GM21717 (cell line): Measurements from ENCODE around the gene HDAC4.

ENCODE experiments used
- ATAC-seq: cut with Tn5 transposase; IDR thresholded peaks from one replicate; pipeline ENCODE4 v1.9.1; 2021; ENCODE audit warnings: mild to moderate bottlenecking, moderate library complexity; ENCODE audit not compliant: unreplicated experiment

The HDAC4 gene

GRCh38 chr2:239429473-239430350, 28.9 kb upstream of the HDAC4 start:
- no peak for ATAC-seq

DNA sequence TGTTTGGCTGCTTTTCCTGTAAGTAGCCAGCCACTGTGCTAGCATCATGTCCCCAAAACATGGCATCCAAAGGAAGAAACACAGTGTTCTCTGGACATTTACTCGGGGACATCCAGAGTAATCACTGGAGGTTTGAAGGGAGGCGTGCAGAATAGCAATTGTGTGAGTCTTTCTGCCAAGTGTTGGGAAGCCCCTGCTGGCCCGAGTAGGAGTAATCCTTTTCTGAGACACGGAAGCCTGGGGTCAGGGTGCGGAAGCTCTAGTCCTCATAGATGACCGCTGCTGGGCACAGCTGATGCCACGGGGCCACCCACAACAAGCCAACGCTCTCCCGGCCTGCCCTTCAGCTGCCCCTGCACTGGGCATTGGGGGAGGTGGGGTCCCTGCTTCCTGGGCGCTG, 24.8 kb upstream of the HDAC4 start:
- ATAC-seq = no peak

DNA sequence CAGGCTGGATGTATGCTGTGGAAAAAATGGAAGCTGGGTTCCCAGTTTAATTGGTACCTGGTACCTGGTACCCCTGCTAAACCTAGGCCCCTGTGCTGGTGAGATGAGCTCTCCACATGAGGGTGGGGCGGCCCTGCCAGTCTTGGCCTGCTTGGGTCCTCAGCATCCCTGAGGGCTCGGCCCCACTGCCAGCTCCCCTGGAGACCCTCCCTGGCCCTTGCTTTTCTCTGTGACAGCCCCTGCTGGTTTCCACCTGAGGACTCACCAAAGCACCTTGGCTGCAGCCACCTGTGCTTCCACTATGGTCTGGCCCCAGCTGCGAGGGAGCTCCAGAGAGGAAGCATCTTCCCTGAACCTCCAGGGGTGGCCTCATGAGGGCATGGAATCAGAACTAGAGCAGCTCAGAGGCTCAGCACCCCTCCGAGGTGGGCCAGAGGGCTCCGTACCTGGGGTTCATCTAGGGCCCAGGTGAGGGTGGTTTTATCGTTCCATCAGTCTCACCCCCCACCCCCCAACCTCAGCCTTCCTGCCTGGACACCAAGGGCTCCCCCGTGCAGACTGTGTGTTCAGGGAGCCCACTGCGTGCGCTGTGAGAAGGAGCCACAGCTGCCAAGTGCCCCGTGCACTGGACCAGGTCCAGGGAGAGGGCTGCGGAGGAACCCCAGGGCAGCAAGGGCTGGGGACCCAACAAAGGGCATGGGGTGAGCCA, 23.7 kb upstream of the HDAC4 start:
- no peak for ATAC-seq

GRCh38 chr2:239423551-239423950, 22.7 kb upstream of the HDAC4 start:
- ATAC-seq = no peak

DNA sequence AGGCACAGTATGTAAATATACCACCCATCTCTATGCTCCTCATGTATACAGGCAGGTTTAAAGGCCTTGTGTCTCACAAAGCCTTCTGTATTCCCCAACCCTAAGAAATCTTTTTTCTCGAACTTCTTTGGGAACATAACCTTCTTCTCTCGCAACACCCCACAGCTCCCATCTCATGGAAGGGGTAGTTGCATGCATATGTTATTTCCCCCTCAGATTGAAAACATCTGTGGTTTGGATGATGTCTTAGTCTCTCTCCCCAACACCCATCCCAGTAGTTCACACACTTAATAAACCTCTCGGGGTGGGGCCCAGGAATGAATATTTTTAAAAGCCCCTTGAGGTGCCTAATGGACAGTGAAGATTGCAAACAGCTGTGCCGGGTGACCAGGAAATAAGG, 21.0 kb upstream of the HDAC4 start:
- ATAC-seq = no peak

GRCh38 chr2:239420082-239420481, 19.3 kb upstream of the HDAC4 start:
- no peak for ATAC-seq

GRCh38 chr2:239418918-239419317, 18.1 kb upstream of the HDAC4 start:
- no peak for ATAC-seq

DNA sequence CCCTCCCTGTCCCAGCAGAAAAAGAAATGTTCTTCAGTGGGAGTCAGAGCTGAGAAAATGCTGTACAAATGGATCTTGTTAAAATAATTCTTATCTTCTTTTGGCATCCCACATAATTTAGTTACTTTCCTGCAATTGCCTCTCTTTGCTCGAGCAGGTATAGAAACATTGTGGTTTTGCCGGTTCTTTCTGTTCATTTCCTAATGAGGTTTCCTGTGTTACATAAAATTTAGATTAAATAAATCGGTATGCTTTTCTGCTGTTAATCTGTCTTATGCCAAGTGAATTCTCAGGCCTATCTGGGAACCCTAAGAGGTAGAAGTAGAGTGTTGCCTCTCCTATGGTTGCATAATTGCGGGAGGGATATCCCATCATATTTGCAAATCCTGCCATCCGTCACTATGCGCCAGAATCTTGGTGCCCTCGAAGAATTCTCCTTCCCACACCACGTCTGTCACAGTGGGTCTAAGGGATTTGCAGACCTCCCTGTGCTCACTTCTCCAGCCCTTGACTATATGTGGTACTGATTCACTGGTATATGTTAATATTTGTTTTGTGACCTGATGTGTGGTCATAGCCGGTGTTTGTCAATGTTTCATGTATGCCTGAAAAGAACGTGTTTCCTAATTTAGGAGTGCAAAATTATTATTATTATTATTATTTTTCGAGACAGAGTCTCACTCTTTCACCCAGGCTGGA, 12.2 kb upstream of the HDAC4 start:
- ATAC-seq = no peak

DNA sequence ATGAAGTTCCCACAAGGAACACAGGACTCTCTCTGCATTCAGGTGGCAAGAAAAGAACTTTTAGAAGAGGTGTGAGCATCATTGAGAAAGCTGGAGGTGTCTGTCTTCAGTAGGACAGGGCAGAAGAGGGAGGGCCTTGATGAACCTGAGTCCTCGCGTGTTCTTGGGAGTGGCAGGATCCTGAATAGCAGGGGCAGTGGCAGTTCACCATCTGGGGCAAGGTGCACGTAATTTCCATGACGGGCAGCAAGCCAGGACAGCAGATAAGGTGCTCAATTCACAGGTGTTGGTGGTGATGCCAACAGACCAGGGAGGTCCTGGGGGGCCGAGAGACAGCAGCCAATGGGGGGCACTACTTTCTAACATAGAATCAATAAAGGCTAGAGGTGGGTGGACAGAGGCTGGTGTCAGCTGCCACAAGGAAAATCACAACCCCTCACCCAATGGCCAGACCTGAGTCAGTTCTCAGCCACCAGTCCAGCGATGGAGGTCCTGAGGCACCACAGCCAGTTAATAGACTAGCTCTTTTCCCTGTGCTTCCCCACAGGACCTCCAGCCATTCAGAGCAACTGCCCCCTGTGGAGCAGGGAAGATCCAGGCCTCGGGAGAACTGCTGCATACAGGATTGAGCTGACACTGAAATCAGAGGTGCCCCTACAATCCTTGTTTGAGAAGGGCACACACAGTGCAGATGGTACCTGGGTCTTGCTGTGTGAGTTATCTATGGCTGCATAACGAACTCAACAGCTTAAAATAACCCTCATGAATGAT, 10.9 kb upstream of the HDAC4 start:
- no peak for ATAC-seq

GRCh38 chr2:239411117-239411516, 10.3 kb upstream of the HDAC4 start:
- no peak for ATAC-seq

DNA sequence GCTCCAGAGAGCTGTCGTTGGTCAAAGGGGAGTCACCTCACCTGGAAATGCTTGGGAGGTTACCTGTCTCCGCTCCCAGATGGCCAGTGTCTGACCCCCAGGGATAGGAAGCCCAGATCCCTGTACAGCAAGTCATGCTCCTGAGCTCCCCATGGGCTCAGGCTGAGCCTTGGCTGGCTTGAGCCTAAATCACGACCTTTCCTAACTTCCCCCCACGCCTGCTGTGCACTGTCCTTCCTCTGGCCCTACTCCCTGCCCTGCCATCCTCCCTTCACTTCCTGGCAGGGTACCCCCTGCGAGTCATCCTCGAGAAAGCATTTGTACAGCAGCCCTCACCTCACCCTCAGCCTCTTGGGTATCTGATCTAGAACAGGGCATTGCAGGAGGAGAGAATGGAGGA, 9.2 kb upstream of the HDAC4 start:
- no peak for ATAC-seq

DNA sequence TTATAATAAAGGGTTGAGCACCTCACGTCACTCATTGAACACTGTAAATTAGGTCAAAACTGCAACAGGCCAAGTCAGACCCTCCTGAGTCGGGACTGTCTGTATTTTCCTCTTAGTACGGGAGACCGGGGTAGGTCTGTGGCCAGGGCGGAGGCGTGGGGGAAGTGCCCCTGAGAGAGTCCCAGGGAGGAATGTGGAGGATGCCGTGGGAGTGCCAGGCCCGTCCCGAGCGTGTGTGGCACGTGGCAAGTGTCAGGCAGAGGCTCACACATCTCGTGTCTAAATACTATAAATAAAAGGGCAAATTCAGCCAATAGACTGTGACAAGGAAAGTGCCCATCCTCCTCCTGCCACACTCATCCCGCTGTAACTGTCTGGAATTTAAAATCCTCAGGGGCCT, 6.3 kb upstream of the HDAC4 start:
- no peak for ATAC-seq

- no peak for ATAC-seq
Observed at GRCh38 chr2:239406316-239406995, 5.6 kb upstream of the HDAC4 start.

- no peak for ATAC-seq
Observed at GRCh38 chr2:239405071-239405470, 4.3 kb upstream of the HDAC4 start.

GRCh38 chr2:239402666-239403065, 1.8 kb upstream of the HDAC4 start:
- ATAC-seq = no peak

- ATAC-seq = peak; percentile 9
Observed at GRCh38 chr2:239401881-239402233, 1.0 kb upstream of the HDAC4 start.

DNA sequence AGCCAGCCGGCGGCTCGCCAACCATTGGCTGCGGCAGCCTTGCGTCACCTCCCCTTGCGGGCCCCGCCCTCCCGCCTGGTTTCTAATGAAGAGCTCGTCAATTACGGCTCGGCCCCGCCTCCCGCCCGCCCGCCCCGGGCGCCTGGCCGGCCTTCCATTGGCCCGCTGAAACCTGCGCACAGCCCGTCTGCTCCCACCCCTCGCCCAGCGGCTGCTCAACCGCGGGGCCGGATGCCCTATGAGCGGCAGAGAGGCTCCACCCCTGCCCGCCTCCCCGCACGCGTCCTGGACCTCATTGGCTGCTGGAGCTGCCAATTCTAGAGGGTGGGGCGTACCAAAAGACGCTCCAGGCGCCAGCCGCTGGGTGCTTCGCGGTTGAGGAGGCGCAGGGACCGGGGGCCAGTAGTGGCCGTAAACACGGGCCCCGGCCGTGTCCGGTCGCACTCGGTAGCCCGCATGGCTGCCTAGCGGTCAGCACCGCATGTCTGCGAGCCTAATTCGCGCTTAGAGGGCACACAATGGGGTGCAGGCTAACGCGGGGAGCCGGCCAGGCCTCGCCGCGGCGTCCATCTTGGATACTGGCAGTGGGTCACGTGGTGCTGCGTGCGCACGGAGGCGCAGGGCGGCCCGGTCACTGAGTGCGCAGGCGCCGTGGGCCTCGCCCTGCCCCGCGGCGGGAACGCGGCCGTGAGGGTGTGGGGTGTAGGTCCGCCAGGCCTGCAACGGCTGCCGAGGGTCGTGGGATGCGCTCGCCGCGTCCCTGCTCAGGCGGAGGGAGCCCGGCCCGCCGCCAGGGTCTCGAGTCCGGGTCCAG, 454 bp upstream of the HDAC4 start:
- ATAC-seq = peak; percentile 92

GRCh38 chr2:239399921-239400595, 762 bp downstream of the HDAC4 start:
- no peak for ATAC-seq

GRCh38 chr2:239399433-239399920, 1.3 kb downstream of the HDAC4 start:
- no peak for ATAC-seq
